AG04450 (cell line): Measurements from ENCODE around the gene BOD1L2. TPM values are rescaled to one million over a fixed set of nuclear protein-coding genes. Genes with fewer than 3 reads are reported as not detected.

Experiments
- CTCF ChIA-PET: fragments of 300-600, 350-600 bp; formaldehyde crosslinking; extraction: SDS; loops from one replicate; lab custom pipeline; 2022; ENCODE audit warnings: antibody characterized with exemption, inconsistent platforms; lab: Charles Lee
- POLR2A ChIA-PET: fragments of 350-600 bp; formaldehyde crosslinking; extraction: SDS; loops from one replicate; lab custom pipeline; 2021; ENCODE audit warnings: antibody characterized with exemption, inconsistent platforms; lab: Yijun Ruan, JAX
- DNase-seq: peaks from one replicate; pipeline ENCODE4 v3.0.0-alpha.2; 2011; ENCODE audit warnings: low read depth, low spot score
- H3K27ac ChIP-seq: one replicate; pipeline ENCODE4 v1.5.1; 2012; ENCODE audit warnings: low read depth, low read length, control low read depth
- H3K27me3 ChIP-seq: one replicate; pipeline ENCODE4 v1.6.0; 2012; ENCODE audit warnings: low read length; ENCODE audit not compliant: control insufficient read depth, insufficient read depth
- H3K4me3 ChIP-seq: 2 replicates; pipeline ENCODE4 v1.5.1; 2011; ENCODE audit warnings: mild to moderate bottlenecking, low read depth, low read length, control low read depth
- H3K9me3 ChIP-seq: 2 replicates; pipeline ENCODE4 v1.5.1; 2012; ENCODE audit warnings: low read length; ENCODE audit not compliant: control insufficient read depth, insufficient read depth
- polyA plus RNA-seq: library from polyadenylated mRNA; depleted of rRNA; stranded (reverse); fragments of >200 nt; gene quantifications from 2 replicates; pipeline ENCODE4 v1.2.3, GENCODE V29; 2011
- TF ChIP-seq, protein P1 (sequence below): IDR thresholded peaks from 2 replicates; pipeline ENCODE4 v1.5.1; 2011; ENCODE audit warnings: low read depth, low read length, control low read depth, inconsistent platforms

Gene BOD1L2
- polyA plus RNA-seq, 1 experiment = not detected

DNA sequence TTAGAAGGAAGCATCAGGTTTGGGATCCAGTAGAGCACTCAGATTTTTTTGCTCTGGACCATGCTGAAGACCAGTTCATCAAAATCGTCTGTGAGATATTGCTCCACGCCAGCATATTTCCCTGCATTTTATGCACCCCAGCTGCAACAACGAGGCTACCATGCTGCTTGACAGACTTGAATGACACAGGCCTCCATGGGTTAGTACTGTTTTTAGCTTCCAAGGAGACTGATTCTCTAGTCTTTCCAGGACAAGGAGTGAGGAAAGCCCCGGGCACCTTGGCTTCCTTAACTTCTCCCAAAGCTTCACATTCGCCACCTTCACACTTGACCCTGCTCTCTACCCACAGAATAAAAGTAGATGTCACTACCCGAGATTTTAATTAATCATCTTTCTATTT lies 17.5 kb downstream of the BOD1L2 start:
- H3K27ac ChIP-seq = no peak overlapping the region
- no peaks in the 10 kb centered on the region for H3K9me3 ChIP-seq
- no peak for DNase-seq
- ChIA-PET CTCF (no interaction called here), POLR2A (no interaction called here)
- peaks cover 4% of the 10 kb centered on the region for H3K27me3 ChIP-seq
- TF ChIP-seq, protein P1, sequence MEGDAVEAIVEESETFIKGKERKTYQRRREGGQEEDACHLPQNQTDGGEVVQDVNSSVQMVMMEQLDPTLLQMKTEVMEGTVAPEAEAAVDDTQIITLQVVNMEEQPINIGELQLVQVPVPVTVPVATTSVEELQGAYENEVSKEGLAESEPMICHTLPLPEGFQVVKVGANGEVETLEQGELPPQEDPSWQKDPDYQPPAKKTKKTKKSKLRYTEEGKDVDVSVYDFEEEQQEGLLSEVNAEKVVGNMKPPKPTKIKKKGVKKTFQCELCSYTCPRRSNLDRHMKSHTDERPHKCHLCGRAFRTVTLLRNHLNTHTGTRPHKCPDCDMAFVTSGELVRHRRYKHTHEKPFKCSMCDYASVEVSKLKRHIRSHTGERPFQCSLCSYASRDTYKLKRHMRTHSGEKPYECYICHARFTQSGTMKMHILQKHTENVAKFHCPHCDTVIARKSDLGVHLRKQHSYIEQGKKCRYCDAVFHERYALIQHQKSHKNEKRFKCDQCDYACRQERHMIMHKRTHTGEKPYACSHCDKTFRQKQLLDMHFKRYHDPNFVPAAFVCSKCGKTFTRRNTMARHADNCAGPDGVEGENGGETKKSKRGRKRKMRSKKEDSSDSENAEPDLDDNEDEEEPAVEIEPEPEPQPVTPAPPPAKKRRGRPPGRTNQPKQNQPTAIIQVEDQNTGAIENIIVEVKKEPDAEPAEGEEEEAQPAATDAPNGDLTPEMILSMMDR = no peak
- no peak overlapping the region for H3K4me3 ChIP-seq

- Histone ChIP-seq H3K4me3 (no peak overlapping the region), H3K9me3 (no peaks in the 10 kb centered on the region), H3K27ac (no peak overlapping the region), H3K27me3 (no peaks in the 10 kb centered on the region)
- POLR2A ChIA-PET = no interaction called here
- no peak for DNase-seq
- TF ChIP-seq, protein P1 = no peak
- CTCF ChIA-PET = no interaction called here
These were observed 20.9 kb downstream of the BOD1L2 start for GRCh38 chr18:57167617-57168308.

- no peak for DNase-seq
- Histone ChIP-seq H3K27ac (no peak overlapping the region), H3K9me3 (no peaks in the 10 kb centered on the region), H3K27me3 (no peaks in the 10 kb centered on the region), H3K4me3 (no peak overlapping the region)
- CTCF ChIA-PET = no interaction called here
- TF ChIP-seq, protein P1 = no peak
- POLR2A ChIA-PET = no interaction called here
These were observed 24.1 kb downstream of the BOD1L2 start for GRCh38 chr18:57171026-57171425.

GRCh38 chr18:57175532-57175931 lies 28.6 kb downstream of the BOD1L2 start:
- ChIA-PET POLR2A (no interaction called here), CTCF (no interaction called here)
- no peak for DNase-seq
- no peak overlapping the region for H3K4me3 ChIP-seq
- no peaks in the 10 kb centered on the region for H3K27me3 ChIP-seq
- TF ChIP-seq, protein P1 = no peak
- no peak overlapping the region for H3K27ac ChIP-seq
- no peaks in the 10 kb centered on the region for H3K9me3 ChIP-seq

- POLR2A ChIA-PET = no interaction called here
These were observed 38.5 kb downstream of the BOD1L2 start for GRCh38 chr18:57185434-57185833.

More at GRCh38 chr18:57185434-57185833, 38.5 kb downstream of the BOD1L2 start:
- H3K27ac ChIP-seq = no peak overlapping the region
- TF ChIP-seq, protein P1 = no peak
- DNase-seq = no peak
- no peak overlapping the region for H3K4me3 ChIP-seq
- peaks cover 2% of the 10 kb centered on the region for H3K27me3 ChIP-seq
- peaks cover 5% of the 10 kb centered on the region; the same call in 1 of the 2 replicates for H3K9me3 ChIP-seq
- CTCF ChIA-PET = no interaction called here
